Measurements from ENCODE around the gene VMP1.
"Not testable (repeated sequence)": the region's sequence is repeated elsewhere in the genome, so short reads cannot be mapped to it uniquely, and the experiment has no call there.

VMP1 gene

GRCh38 chr17:59825533-59826322 lies 118.3 kb downstream of the VMP1 start:
- peak; percentile 82 for DNase-seq (ENCODE audit: low read depth)
- no peak overlapping the region for H3K4me3 ChIP-seq (replicated peaks; ENCODE audit: low read depth, low read length)
- no peak for TF ChIP-seq CTCF (IDR thresholded peaks at IDR 0.05; ENCODE audit: low read length, missing control alignments)

- H3K4me3 ChIP-seq (replicated peaks; ENCODE audit: low read depth, low read length), result no peak overlapping the region
- DNase-seq (ENCODE audit: low read depth), result no peak
- TF ChIP-seq CTCF (IDR thresholded peaks at IDR 0.05; ENCODE audit: low read length, missing control alignments), result no peak
Measured at GRCh38 chr17:59826706-59827453, 119.4 kb downstream of the VMP1 start.

- H3K4me3 ChIP-seq (replicated peaks; ENCODE audit: low read depth, low read length), result no peak overlapping the region
Measured at GRCh38 chr17:59827721-59828477, 120.4 kb downstream of the VMP1 start.

GRCh38 chr17:59828478-59828760 lies 121.0 kb downstream of the VMP1 start:
- H3K4me3 ChIP-seq (replicated peaks; ENCODE audit: low read depth, low read length), result peak overlapping the region; percentile 21
- no peak for TF ChIP-seq CTCF (IDR thresholded peaks at IDR 0.05; ENCODE audit: low read length, missing control alignments)

More at GRCh38 chr17:59827721-59828477, 120.4 kb downstream of the VMP1 start:
- DNase-seq (ENCODE audit: low read depth), result no peak
- no peak for TF ChIP-seq CTCF (IDR thresholded peaks at IDR 0.05; ENCODE audit: low read length, missing control alignments)

GRCh38 chr17:59828819-59829216 lies 121.4 kb downstream of the VMP1 start:
- H3K4me3 ChIP-seq (replicated peaks; ENCODE audit: low read depth, low read length), result peak overlapping the region; percentile 21
- not testable (repeated sequence) for DNase-seq (ENCODE audit: low read depth)

More at GRCh38 chr17:59828478-59828760, 121.0 kb downstream of the VMP1 start:
- DNase-seq (ENCODE audit: low read depth), result no peak

GRCh38 chr17:59829217-59830006 lies 122.0 kb downstream of the VMP1 start:
- H3K4me3 ChIP-seq (replicated peaks; ENCODE audit: low read depth, low read length), result peak overlapping the region; percentile 41
- TF ChIP-seq CTCF (IDR thresholded peaks at IDR 0.05; ENCODE audit: low read length, missing control alignments), result no peak
- DNase-seq (ENCODE audit: low read depth), result peak; percentile 98
